ENCODE results near the gene CHAF1B.

CHAF1B gene

GRCh38 chr21:36425286-36425685 lies 40.1 kb downstream of the CHAF1B start:
- in situ Hi-C loops (cut with MboI; ENCODE audit: low sequenced_read_pairs): no loop called here

- in situ Hi-C loops (cut with MboI; ENCODE audit: low sequenced_read_pairs): no loop called here
Observed at GRCh38 chr21:36427502-36427901, 42.3 kb downstream of the CHAF1B start.

- in situ Hi-C loops (cut with MboI; ENCODE audit: low sequenced_read_pairs): no loop called here
Observed at GRCh38 chr21:36428761-36429432, 43.7 kb downstream of the CHAF1B start.

- in situ Hi-C loops (cut with MboI; ENCODE audit: low sequenced_read_pairs): no loop called here
Observed at GRCh38 chr21:36429947-36430546, 44.9 kb downstream of the CHAF1B start.

- in situ Hi-C loops (cut with MboI; ENCODE audit: low sequenced_read_pairs): no loop called here
Observed at GRCh38 chr21:36430841-36431240, 45.6 kb downstream of the CHAF1B start.

- in situ Hi-C loops (cut with MboI; ENCODE audit: low sequenced_read_pairs): no loop called here
Observed at GRCh38 chr21:36431252-36431651, 46.1 kb downstream of the CHAF1B start.

GRCh38 chr21:36433059-36433709 lies 48.0 kb downstream of the CHAF1B start:
- in situ Hi-C loops (cut with MboI; ENCODE audit: low sequenced_read_pairs): no loop called here

GRCh38 chr21:36434144-36434543 lies 49.0 kb downstream of the CHAF1B start:
- in situ Hi-C loops (cut with MboI; ENCODE audit: low sequenced_read_pairs): no loop called here

GRCh38 chr21:36436829-36437744 lies 51.9 kb downstream of the CHAF1B start:
- in situ Hi-C loops (cut with MboI; ENCODE audit: low sequenced_read_pairs): no loop called here

- in situ Hi-C loops (cut with MboI; ENCODE audit: low sequenced_read_pairs): no loop called here
Observed at GRCh38 chr21:36437745-36438128, 52.5 kb downstream of the CHAF1B start.

GRCh38 chr21:36441715-36442114 lies 56.5 kb downstream of the CHAF1B start:
- in situ Hi-C loops (cut with MboI; ENCODE audit: low sequenced_read_pairs): no loop called here

GRCh38 chr21:36446301-36446700 lies 61.1 kb downstream of the CHAF1B start:
- in situ Hi-C loops (cut with MboI; ENCODE audit: low sequenced_read_pairs): no loop called here

- in situ Hi-C loops (cut with MboI; ENCODE audit: low sequenced_read_pairs): no loop called here
Observed at GRCh38 chr21:36450511-36450910, 65.3 kb downstream of the CHAF1B start.

GRCh38 chr21:36451506-36451905 lies 66.3 kb downstream of the CHAF1B start:
- in situ Hi-C loops (cut with MboI; ENCODE audit: low sequenced_read_pairs): no loop called here

- in situ Hi-C loops (cut with MboI; ENCODE audit: low sequenced_read_pairs): no loop called here
Observed at GRCh38 chr21:36452281-36452825, 67.2 kb downstream of the CHAF1B start.

GRCh38 chr21:36454093-36454531 lies 68.9 kb downstream of the CHAF1B start:
- in situ Hi-C loops (cut with MboI; ENCODE audit: low sequenced_read_pairs): no loop called here

- in situ Hi-C loops (cut with MboI; ENCODE audit: low sequenced_read_pairs): no loop called here
Observed at GRCh38 chr21:36454706-36455105, 69.5 kb downstream of the CHAF1B start.

- in situ Hi-C loops (cut with MboI; ENCODE audit: low sequenced_read_pairs): no loop called here
Observed at GRCh38 chr21:36456729-36457414, 71.7 kb downstream of the CHAF1B start.

GRCh38 chr21:36459098-36459497 lies 73.9 kb downstream of the CHAF1B start:
- in situ Hi-C loops (cut with MboI; ENCODE audit: low sequenced_read_pairs): no loop called here

- in situ Hi-C loops (cut with MboI; ENCODE audit: low sequenced_read_pairs): no loop called here
Observed at GRCh38 chr21:36460866-36461265, 75.7 kb downstream of the CHAF1B start.
